D721Med (cell line): Measurements from ENCODE around the gene SLC35A1.

Source experiments
- DNase-seq: peaks from one replicate; pipeline ENCODE4 v3.0.0; 2011; ENCODE audit warnings: low spot score; ENCODE audit not compliant: insufficient read length
- FAIRE-seq: peaks from 2 replicates; lab custom pipeline; 2011; peaks lifted over from hg19 to GRCh38; lab: Jason Lieb, UNC
- CTCF ChIP-seq: IDR thresholded peaks from 2 replicates; pipeline ENCODE4 v1.5.1; 2012; ENCODE audit warnings: mild to moderate bottlenecking, control low read depth; ENCODE audit not compliant: insufficient read depth; ENCODE audit errors: missing control alignments

SLC35A1 gene

GRCh38 chr6:87472525-87473418, at the start of gene SLC35A1:
Gene SLC35A1, plus strand, starts transcription at chr6:87472974. Its CDS starts 30 bp downstream, at chr6:87473004.
- FAIRE-seq, result no peak
- peak; percentile 83 for DNase-seq
- no peak for TF ChIP-seq CTCF

- no peak for DNase-seq
- TF ChIP-seq CTCF, result no peak
- FAIRE-seq, result no peak
Measured at GRCh38 chr6:87426789-87427188, 46.0 kb upstream of the SLC35A1 start.

- TF ChIP-seq CTCF, result no peak
- FAIRE-seq, result no peak
- no peak for DNase-seq
Measured at GRCh38 chr6:87430499-87430898, 42.3 kb upstream of the SLC35A1 start.

GRCh38 chr6:87431263-87431662, 41.5 kb upstream of the SLC35A1 start:
- no peak for FAIRE-seq
- no peak for DNase-seq
- no peak for TF ChIP-seq CTCF

- TF ChIP-seq CTCF, result no peak
- FAIRE-seq (no peak), DNase-seq (no peak)
Measured at GRCh38 chr6:87436435-87436834, 36.3 kb upstream of the SLC35A1 start.

GRCh38 chr6:87441711-87442110, 31.1 kb upstream of the SLC35A1 start:
- TF ChIP-seq CTCF, result no peak
- no peak for FAIRE-seq
- no peak for DNase-seq

GRCh38 chr6:87444362-87444761, 28.4 kb upstream of the SLC35A1 start:
- no peak for TF ChIP-seq CTCF
- FAIRE-seq, result no peak
- DNase-seq, result no peak
